ENCODE data around the gene RASA3. TPM values are rescaled to one million over a fixed set of nuclear protein-coding genes. Genes with fewer than 3 reads are reported as not detected.

The RASA3 gene
- total RNA-seq, 4 donors from 2014 or later: 29.5 to 38.1 (median 34.6) TPM

DNA sequence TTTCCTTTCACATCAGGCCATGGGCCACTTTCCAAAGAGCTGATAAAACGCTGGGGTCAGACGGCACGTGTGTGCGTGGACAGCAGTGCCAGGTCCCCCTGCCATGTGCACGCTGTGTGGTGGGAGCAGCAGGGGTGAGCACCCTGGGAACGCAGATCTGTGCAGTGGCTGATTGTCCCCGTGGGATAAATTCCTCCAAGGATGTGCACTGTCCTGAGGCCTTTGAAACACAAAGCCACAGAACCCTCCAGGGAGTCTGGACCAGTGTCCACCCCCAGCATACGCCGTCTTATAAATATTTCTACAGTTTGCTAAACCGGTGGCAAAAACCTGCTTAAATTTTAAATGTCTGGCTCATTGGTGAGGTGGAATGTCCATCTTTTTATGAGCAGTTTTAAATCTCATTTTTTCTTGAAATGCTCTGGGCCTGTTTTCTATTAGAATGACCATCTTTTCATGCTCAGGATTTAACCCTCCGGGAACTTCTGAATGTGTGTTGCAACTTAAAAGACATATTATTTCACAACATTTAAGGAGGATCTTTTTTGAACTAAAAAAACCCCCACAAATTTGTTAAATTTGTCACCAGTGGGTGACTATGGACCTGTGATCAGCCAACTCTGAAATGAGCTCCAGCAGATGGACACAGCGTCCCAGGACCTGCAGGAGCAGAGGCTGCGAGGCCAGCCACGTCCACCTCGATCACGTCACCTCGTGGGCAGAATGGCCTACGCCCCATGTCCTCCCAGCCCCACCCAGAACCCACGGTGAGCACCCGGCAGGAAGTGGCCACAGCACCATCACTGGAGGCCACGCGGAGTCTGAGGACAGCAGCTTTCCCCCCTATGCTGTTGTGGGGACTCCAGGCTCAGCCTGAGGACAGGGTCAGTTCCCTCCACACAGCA lies 68.6 kb downstream of the RASA3 start:
- Histone ChIP-seq H3K36me3 (no peaks in the 10 kb centered on the region), H3K4me1 (peaks cover 63 to 97% (median 86%) of the 10 kb centered on the region in 4 donors), H3K27ac (replicated peaks in 1 of 4) (peak overlapping the region; percentile 91 to 99 (median 96)), H3K27me3 (no peaks in the 10 kb centered on the region), H3K9me3 (no peaks in the 10 kb centered on the region), H3K4me3 (peak overlapping the region; percentile 44 to 60 (median 46))
- intact Hi-C loops (cut with DNase I): no loop called here
- 24% methylated on average over 18 of the region's 22 CpGs for whole genome bisulfite sequencing
- TF ChIP-seq POLR2AphosphoS5 (IDR thresholded peaks at IDR 0.05) (peak; percentile 31 to 73), POLR2A (IDR thresholded peaks at IDR 0.05; ENCODE audit: low read depth) (peak; percentile 33)
- TF ChIP-seq, protein P1, sequence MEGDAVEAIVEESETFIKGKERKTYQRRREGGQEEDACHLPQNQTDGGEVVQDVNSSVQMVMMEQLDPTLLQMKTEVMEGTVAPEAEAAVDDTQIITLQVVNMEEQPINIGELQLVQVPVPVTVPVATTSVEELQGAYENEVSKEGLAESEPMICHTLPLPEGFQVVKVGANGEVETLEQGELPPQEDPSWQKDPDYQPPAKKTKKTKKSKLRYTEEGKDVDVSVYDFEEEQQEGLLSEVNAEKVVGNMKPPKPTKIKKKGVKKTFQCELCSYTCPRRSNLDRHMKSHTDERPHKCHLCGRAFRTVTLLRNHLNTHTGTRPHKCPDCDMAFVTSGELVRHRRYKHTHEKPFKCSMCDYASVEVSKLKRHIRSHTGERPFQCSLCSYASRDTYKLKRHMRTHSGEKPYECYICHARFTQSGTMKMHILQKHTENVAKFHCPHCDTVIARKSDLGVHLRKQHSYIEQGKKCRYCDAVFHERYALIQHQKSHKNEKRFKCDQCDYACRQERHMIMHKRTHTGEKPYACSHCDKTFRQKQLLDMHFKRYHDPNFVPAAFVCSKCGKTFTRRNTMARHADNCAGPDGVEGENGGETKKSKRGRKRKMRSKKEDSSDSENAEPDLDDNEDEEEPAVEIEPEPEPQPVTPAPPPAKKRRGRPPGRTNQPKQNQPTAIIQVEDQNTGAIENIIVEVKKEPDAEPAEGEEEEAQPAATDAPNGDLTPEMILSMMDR (IDR thresholded peaks at IDR 0.05): no peak
- DNase-seq (ENCODE audit: extremely low spot score): peak; percentile 93

DNA sequence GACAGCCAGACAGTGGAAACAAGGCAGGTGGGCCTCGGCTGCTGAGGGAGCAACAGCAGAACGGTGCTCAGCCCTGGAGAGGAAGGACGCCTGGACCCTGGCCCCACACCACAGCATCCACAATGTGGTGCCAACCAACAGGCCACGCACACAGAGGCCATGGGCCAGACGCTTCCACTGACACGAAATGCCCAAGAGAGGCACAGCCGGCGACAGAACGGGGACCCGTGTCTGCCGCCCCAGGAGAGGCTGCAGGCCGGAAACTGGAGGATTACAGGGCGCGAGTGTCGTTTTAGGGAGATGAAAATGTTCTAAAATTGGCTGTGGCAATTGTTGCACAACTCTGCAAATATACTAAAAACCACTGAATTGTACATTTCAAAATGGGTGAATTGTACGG lies 69.7 kb downstream of the RASA3 start:
- whole genome bisulfite sequencing: 83% methylated on average over 12 of the region's 16 CpGs
- no peaks in the 10 kb centered on the region for H3K9me3 ChIP-seq
- no peak for TF ChIP-seq POLR2AphosphoS5 (IDR thresholded peaks at IDR 0.05)
- no peak for TF ChIP-seq EP300 (IDR thresholded peaks at IDR 0.05)
- TF ChIP-seq, protein P1 (IDR thresholded peaks at IDR 0.05): no peak
- TF ChIP-seq POLR2A (IDR thresholded peaks at IDR 0.05; ENCODE audit: low read depth): no peak
- peak overlapping the region; percentile 91 to 99 (median 96) for H3K27ac ChIP-seq (replicated peaks in 1 of 4)
- intact Hi-C loops (cut with DNase I): no loop called here
- no peaks in the 10 kb centered on the region for H3K27me3 ChIP-seq
- H3K4me3 ChIP-seq: no peak overlapping the region
- peaks cover 0 to 2% (median 0%) of the 10 kb centered on the region in 4 donors for H3K36me3 ChIP-seq
- H3K4me1 ChIP-seq: peaks cover 53 to 96% (median 86%) of the 10 kb centered on the region in 4 donors
- DNase-seq (ENCODE audit: extremely low spot score): no peak

DNA sequence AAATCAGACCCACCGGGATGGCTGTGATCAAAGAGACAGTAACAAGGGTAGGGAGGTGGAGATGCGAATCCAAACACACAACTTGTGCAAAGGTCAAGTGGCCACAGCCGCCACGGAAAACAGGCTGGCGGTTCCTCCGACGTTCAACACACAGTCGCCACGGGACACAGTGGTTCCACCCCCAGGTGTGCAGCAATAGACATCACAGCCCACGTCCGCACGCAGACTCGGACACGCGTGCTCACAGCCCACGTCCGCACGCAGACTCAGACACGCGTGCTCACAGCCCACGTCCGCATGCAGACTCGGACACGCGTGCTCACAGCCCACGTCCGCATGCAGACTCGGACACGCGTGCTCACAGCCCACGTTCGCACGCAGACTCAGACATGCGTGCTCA lies 70.1 kb downstream of the RASA3 start:
- Histone ChIP-seq H3K9me3 (no peaks in the 10 kb centered on the region), H3K4me1 (peaks cover 55 to 96% (median 86%) of the 10 kb centered on the region in 4 donors), H3K4me3 (no peak overlapping the region), H3K27me3 (no peaks in the 10 kb centered on the region), H3K27ac (replicated peaks in 1 of 4) (peak overlapping the region; percentile 91 to 99 (median 96)), H3K36me3 (peaks cover 0 to 2% (median 0%) of the 10 kb centered on the region in 4 donors)
- DNase-seq (ENCODE audit: extremely low spot score): no peak
- 90% methylated on average over 29 of the region's 34 CpGs for WGBS
- intact Hi-C loops (cut with DNase I): no loop called here
- TF ChIP-seq POLR2A (IDR thresholded peaks at IDR 0.05; ENCODE audit: low read depth) (no peak), EP300 (IDR thresholded peaks at IDR 0.05) (no peak), POLR2AphosphoS5 (IDR thresholded peaks at IDR 0.05) (no peak)
- TF ChIP-seq, protein P1 (IDR thresholded peaks at IDR 0.05): no peak

DNA sequence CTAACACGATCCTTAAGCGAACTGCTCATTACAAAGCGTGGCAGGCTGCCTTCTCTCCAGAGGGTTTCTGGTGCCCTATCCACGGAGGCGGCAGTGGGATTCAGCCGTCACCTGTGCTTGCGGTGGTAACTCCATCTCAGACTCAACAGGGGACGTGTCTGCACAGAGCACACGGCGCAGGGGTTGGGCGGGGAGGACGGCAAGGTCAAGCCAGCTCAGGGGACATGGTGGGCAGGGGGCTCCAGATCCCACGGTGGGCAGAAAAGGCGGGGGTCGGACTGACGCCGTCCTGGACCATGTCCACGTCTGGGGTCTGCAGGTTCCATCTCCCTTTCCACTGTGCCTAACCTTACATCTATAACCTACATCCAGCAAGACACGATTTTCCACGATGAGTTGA lies 70.7 kb downstream of the RASA3 start:
- no peak for TF ChIP-seq EP300 (IDR thresholded peaks at IDR 0.05)
- no peak for TF ChIP-seq POLR2AphosphoS5 (IDR thresholded peaks at IDR 0.05)
- no peak for TF ChIP-seq POLR2A (IDR thresholded peaks at IDR 0.05; ENCODE audit: low read depth)
- TF ChIP-seq, protein P1 (IDR thresholded peaks at IDR 0.05): no peak
- Histone ChIP-seq H3K36me3 (peaks cover 0 to 2% (median 0%) of the 10 kb centered on the region in 4 donors), H3K4me1 (peaks cover 56 to 96% (median 86%) of the 10 kb centered on the region in 4 donors), H3K27ac (replicated peaks in 1 of 4) (peak overlapping the region; percentile 57 to 99 (median 92)), H3K9me3 (no peaks in the 10 kb centered on the region), H3K4me3 (no peak overlapping the region), H3K27me3 (no peaks in the 10 kb centered on the region)
- WGBS: 94% methylated on average over 19 of the region's 20 CpGs
- no peak for DNase-seq (ENCODE audit: extremely low spot score)
- intact Hi-C loops (cut with DNase I): no loop called here

Measured in esophagus muscularis mucosa (tissue), 4 donors.